Renal cortex interstitium (tissue), 11 donors: ENCODE data around the gene SPTBN1. TPM values are rescaled to one million over a fixed set of nuclear protein-coding genes. Genes with fewer than 3 reads are reported as not detected.

ENCODE experiments used
- DNase-seq, 11 donors: peaks; one replicate each; pipeline ENCODE4 v3.0.0-alpha.2; 2013; ENCODE audit warnings: low read depth in 9 of 11, low spot score in 4 of 11; ENCODE audit errors: extremely low read depth in 1 of 11
- polyA plus RNA-seq, 3 donors: library from polyadenylated mRNA; unstranded; fragments of 120-200 nt; gene quantifications; one replicate each; pipeline ENCODE4 v1.2.1, GENCODE V29; 2013; ENCODE audit not compliant: insufficient read length in 3 of 3

SPTBN1 gene
- polyA plus RNA-seq, 3 donors, result 237 to 254 (median 240) TPM

DNA sequence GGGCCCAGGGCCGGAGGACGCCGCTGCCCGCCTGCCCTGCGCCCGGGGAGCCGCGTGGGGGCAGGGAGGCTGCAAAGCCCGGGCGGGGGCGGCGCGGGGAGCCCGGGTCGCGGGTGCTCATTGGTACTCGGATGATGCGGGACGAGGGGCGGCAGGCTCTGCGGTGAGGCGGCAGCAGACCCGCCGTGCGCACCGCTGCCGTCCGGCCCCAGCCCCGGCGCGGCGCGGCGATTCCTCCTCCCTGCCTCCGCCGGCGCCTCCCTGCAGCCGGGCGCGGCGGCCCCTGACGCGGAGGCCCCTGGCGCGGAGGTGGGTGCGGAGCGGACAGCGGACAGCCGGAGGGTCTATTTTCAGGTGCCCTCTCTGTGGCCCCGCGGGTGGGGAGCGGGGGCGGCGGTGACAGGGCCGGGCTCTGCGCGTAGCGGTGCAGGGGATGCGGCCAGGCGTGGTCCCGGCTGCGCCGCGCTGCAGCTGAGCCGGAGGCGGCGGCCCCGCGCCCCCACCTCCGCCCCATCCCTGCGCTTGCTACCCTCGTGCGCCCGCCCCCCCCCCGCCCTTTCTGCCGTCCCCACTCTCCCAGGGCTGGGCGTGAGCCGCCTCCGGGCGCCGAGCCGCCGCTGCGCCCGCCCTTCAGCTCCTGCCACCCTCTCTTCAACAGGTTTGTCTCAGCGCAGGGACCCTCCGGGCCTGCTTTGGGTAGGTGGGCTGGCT, 640 bp downstream of the SPTBN1 start:
- DNase-seq, result peak in 3 of 11 donors; percentile 34 to 42 (median 38)

DNA sequence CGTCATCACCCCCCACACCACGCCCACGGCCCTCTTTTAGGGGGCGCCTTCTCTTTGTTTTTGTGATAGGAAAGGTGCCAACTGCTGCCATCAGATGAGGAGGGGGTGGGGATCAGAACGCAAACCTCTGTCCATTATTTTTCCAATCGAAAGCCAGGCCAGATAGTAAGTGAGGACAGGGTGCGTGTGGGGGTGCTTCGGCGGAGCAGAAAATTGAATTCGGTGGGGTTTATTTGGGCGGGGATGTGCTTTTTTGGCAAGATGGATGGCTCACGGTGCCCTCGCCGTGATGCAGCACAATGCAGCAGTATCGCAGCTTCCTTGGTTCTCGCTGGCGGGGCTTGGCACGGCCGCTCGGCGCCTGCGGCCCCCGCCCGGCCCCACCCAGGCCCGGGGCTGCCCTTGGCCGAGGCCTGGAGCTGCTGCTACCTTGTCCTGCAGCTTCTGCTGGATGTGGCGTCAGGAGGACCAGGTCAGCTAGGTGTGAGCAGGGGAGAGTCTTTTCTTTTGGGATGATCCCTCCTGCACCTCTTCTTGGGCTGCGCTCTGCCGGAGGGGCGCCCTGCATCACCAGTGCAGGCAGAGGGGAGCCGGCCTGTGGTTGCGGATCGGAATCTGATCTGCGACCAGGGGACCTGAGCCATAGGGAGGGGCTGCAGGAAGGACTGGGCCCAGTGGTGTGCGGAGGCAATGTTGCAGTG, 1.3 kb downstream of the SPTBN1 start:
- peak in 3 of 11 donors; percentile 22 to 33 (median 28) for DNase-seq

DNA sequence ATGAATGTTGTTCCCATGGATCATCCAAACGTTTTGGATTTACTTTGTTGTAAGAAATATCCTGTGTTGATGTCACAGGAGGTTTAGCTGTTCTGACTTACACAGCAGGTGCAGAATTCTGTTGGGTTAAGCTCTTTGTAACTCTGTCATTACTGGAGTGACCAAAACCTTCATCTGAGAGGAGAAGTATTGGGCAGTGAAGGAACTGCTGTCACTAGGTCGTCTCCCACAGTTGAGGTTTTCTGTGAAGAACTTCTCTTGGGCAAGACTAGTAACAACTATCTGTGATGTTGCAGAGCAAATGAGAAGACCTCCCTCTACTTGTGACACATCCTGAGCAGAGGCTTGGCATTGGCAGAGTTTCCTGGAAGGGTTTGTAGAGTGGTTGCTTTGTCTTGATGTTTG, 2.9 kb downstream of the SPTBN1 start:
- DNase-seq, result no peak

DNA sequence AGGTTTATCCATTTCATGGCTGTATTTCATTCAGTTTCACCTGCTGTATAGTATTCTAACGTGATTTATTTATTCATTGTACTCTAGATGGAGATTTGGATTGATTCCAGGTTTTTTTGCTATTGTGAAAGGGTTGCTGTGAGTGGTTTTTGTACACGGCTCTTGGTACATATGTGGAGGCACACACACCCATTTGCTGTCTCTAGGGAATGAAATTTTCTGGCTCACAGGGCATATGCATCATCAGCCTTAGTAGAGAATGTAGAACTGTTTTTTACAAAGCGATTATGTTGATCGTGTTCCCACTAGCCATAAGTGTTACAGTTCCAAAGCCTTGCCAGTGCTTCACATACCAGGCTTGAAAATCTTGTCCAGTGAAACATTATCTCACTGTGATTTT, 5.1 kb downstream of the SPTBN1 start:
- no peak for DNase-seq

DNA sequence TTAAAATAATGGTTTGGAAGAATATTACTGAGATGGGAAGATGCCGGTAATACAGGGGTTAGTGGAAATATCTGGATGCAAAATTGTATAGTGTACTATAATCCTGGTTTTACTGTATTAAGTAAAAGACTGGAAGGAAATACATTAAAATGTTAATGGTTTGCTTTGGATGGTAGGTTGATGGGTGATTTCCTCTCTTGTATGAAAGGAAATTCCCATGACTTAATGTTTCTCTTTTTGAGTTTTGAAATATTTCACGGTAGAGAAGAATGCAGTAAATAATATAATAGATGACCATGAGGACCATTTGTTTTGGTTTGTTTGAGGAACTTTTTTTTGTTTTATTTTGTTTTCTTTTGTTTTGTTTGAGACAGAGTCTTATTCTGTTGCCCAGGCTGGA, 8.2 kb downstream of the SPTBN1 start:
- no peak for DNase-seq

DNA sequence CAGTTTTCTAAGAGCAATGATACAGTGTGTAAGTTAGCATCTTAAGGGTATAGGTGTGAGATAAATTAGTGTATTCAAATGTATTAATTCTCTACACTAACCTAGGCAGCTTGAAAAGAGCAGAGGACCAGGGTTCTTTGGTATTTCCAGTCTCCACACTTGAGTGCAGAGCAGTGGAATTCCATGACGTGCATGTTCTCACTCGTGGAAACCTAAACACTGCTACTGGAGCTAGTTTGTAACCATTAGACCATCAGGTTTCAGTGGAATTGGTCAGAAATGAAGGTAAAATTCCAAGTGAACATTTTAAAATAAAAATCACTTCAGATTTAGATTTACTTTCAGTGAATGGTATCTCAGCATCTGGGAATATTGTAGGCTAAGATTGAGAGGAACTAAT, 9.0 kb downstream of the SPTBN1 start:
- no peak for DNase-seq

DNA sequence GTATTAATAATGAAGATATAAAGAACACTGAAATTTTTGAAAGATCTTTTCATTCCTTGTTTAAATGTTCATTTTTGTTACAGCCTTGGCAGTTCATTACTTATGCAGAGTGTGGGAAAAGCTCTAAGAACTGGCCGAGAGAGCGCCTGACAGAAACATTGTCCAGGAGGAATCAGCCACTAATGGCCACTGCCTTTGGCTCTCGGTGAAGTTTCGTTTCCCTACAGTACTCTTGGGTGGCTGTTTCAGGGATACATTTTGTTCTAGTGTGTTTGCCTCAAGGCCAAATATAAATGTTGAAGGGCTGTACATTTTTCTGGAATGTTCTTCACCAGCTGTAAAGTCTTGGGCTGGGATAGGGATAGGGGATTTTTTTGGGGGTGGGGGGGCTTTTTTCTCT, 10.7 kb downstream of the SPTBN1 start:
- no peak for DNase-seq

DNA sequence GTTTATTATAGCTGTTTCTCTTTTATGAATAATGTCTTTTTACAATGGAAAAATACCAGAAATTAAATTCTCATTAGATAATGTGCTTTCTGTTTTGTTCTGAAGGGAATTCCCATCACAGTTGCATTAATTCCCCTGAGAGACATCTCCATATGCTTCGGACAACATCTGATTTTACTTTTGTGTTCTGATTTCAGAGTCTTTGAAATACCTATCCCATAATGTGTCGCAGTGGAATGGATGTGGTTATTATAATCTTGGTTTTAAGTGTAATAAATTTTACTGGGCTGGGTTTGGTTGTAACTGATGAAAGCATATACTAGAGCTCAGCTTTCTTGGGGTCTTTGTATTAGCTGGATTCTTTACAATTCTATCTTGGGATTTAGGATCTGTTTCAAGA, 12.5 kb downstream of the SPTBN1 start:
- DNase-seq, result no peak

DNA sequence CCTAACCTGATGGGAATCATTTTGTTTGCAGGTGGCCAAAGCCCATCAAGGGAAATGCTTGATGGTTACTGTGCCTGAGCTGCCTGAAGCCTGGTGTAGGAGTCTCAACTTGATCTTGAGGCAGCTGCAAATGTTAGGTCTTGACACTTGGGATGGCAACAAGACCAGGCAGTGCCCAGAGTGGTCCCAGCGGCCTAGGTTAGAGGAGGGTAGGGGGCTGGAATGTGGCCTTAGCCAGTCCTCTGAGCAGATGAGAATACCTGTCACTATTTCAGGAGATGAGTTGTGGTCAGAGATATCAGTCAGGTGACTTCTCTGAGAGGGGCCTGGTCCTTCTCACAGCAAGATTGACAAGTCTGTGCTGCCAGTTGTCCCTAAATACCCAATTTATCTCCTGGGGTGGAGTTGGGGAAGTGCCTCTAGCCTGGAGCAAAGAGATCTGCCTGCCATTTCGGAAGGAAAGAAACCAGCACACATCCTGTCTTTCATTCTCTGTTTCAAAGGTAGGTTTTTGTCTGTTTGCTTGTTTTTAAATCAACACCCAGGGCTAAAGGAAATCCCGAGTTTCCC, 13.4 kb downstream of the SPTBN1 start:
- DNase-seq, result no peak

DNA sequence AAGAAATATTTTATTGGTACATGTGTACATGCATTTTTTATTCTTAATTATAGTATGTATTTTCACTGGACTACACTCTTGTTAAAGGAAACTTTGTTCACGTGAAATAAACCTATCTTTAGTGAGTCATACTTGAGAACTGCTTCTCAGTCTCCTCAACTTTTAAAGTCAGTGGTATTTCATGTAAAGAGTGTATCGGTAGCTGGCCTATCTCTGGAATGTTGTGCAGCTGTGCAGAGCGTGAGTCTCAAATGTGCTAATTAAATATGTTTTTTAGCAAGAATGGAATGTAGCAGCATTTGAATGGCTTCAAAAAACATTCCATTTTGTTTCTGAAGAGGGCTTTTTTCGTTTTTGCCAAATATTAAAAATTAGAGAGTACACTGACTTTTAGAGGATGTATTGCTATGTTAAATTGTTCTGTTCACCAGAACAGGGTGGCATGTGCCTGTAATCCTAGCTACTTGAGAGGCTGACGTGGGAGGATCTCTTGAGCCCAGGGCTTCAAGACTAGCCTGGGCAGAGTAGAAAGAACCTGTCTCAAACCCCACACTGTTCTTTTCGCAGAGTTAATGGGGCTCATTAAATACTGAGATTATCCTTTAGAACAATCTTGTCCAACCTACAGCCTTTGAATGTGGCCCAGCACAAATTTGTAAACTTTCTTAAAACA, 14.3 kb downstream of the SPTBN1 start:
- no peak for DNase-seq

DNA sequence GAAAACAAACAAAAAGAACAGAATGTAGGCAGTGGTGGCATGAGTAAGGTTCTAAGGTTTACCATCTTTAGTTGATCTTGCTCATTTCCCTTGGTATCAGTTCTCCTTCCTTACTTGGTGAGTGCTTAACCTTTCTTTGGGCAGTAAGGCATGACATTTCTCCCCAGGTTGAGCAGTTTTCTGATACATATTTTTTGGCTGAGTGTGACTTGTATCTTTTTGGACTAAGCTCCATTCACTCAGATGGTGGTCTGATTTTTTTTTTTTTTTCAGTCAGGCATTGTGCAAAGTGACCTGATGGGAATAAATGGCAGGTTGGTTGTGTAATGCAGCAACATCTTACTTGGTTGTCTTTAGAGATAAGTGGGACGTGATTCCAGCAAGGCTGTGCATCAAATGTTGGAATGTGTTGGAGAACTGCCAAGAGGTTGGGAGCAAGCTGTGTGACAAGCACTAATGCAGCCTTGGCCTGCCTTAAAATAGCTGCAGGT, 15.1 kb downstream of the SPTBN1 start:
- peak in 6 of 11 donors; percentile 43 to 80 (median 59) for DNase-seq

DNA sequence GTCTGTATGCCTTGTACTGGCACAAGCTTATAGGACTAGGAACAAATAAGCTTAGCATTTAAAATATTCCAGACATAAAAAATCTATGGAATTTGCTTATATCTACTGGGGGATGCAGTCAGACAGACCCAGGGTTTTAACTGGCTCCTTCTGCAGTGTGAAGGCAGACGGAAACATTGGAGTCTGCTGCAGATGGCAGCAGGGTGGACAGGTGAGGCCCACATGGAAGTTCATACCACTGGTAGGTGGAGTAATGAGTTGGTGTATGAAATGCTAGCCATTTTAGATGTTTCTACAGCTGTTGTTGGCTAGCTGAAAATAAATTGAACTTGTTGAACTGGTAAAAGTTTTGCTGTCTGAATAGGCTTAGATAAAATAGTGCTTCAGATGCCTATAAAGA, 17.7 kb downstream of the SPTBN1 start:
- DNase-seq, result no peak

DNA sequence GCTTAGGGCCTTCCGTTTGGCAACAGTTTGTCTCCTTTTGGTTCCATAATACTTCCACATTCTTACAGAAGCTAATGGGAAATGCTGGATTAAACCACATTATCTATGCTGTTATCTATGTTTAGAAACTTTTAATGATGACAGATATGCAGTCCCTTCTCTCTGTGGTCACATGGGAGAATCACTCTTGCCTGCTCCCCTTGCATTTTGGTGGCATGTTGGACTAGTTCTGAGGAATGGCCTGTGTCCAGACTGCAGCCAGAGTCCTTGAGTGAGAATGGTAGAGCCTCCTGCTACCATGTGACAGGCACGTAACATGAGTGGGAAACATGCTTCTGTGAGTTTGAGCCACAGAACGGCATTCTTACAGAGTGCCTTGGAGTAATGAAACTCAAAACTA, 19.2 kb downstream of the SPTBN1 start:
- no peak for DNase-seq

DNA sequence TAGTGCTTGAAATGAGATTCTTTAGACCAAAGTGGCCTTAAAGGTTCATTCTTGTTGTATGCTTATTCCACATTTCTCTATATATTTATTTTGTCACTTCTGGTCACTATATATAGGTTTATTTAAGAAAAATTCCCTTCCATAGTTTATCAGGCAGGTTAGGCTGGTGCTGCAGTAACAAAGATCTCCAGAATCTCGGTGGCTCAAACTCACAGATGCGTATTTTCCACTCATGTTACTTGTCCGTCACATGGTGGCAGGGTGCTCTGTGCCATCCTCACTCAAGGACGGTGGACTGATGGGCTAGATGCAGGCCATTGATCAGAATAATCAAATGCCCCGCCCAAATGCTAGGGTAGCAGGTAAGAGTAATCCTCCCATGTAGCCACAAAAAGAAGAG, 19.8 kb downstream of the SPTBN1 start:
- DNase-seq, result no peak

DNA sequence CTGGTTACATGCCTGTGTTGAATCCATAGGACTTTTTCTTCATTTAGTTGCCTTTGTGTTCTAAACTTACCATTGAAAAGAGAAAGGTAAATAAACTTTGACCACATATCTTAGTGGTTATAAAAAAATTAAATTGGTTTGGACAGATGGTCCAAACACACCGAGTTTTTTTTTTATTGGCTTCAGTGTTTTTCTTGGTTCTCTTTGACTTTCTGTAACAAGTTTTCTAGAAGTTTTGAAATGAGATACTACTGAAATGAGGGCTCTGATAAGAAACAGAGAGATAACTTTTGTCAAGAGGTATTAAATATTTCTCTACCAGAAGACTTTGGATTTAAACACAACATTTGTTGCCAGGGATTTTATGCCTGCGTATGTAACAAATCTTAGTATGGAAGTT, 20.7 kb downstream of the SPTBN1 start:
- no peak for DNase-seq

DNA sequence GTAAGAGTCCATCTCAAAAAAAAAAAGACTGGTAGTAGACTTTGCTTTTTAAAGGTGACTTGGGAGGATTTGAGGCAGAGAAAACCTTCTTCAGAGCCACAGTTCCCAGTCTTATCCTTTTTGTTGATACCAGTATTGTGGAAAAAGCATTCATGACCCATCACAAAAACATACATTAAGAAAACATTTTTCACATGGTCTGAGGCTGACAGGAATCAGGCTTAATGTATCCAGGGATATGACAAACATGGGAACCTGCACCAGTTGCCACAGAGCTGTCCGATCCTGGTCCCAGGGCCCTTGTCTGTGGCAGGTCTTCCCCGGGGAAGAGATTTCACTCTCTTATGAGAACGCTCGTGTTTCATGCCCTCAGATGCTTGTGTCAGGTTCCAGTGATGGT, 21.8 kb downstream of the SPTBN1 start:
- no peak for DNase-seq

DNA sequence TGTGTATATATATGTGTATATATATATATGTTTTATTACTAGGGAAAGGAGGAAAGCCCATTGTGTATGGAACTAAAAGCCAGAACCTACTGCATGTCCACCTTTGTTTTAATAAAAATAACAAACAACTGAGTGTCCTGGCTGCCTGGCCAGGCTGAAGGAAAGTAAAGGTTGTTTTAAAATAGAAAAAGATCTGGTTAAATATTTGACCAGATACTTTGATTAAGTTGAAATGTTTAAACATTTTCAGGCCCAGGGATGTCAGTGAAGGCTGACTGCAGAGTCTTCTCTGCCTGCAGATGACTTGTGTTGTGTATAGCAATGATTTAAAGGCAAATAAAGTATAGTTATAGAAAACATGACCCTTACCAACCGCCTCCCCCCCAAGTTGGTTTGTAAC, 22.8 kb downstream of the SPTBN1 start:
- no peak for DNase-seq

DNA sequence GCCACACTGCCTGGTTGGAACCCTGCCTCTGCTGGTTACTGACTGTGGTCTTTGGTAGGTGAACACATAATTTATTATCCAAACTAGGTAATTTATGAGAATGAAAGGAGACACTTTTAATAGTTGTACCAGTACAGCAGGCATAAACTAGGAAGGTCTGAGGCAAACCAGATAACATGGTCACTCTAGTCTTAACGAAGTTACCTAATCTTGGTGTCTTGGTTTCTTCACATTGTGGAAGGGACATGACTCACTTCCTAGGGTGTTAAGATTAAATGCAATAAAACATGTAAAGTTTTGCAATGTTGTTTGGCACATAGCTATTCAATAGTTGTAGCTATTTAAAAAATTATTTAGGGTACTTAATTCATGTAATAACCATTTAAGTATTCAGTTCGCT, 23.3 kb downstream of the SPTBN1 start:
- DNase-seq, result no peak

DNA sequence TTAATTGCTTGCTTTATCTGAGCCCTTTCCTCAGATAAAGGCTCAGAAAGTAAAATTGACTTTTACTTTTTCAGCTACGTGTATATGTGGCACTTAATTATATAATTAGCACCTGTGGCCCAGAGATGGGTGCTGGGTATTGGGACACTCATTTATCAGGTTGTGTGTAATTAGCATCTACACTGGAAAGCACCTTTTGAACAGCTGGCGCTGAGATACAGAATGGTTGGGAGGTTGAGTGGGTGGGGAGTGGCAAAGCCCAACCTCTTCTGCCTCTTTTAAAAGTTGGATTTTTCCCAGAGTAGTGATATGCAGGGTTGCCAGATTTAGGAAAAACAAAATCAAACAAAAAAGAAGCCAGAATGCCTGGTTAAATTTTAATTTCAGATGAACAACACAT, 23.9 kb downstream of the SPTBN1 start:
- DNase-seq, result no peak

DNA sequence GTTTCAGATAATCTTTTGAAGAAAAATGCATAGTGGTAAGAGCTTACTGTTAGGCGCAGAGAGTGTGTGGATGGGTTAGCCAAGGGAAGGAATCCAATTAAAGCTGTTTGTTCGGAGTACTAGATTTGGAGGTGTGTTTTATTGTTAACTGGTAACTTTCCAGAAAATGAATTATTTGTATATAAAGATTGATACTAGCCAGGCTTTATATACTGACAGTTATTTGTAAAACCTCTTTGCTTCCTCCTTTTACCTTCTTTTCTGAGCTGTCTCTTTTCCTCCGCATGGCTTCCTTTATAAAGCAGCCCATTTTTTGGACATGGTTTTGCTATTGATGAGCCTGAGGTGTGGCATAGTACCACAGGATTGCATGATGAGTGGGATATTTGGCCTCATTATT, 25.6 kb downstream of the SPTBN1 start:
- DNase-seq, result no peak
